ENCODE measurements around the gene ILF2.

The ILF2 gene

DNA sequence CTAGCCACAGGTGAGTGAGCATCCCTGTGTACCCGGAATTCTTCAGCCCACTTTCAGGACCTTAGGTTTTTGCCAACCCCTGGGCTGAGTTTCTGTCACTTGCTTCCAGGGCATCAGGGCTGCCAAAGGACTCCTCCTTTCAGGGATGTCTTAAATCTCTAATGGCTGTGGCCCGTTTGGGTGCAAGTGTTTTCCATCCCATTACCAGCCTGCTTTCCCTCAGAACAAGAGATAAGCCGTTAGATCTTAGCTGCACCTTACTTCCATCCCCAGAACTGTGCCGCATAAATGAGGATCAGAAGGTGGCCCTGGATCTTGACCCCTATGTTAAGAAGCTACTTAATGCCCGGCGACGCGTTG is 11.6 kb downstream of the ILF2 start:
- Histone ChIP-seq H3K27ac (replicated peaks) (peak overlapping the region; percentile 91), H3K4me3 (replicated peaks; ENCODE audit: insufficient read depth, low read length) (peak overlapping the region; percentile 86)

GRCh38 chr1:153658400-153659174 is 12.2 kb downstream of the ILF2 start, which contains the start of gene SNAPIN:
SNAPIN (plus strand) TSS chr1:153658703; CDS start chr1:153658744, 41 bp downstream.
- TF ChIP-seq SPI1 (IDR thresholded peaks at IDR 0.05; ENCODE audit: borderline replicate concordance, low read depth) (peak; percentile 6; the same call in 1 of the 2 replicates), POLR2AphosphoS5 (IDR thresholded peaks at IDR 0.05; ENCODE audit: low read depth) (peak; percentile 74; the same call in 1 of the 2 replicates), GABPA (IDR thresholded peaks at IDR 0.05; ENCODE audit: low read depth) (no peak)
- H3K27me3 ChIP-seq (ENCODE audit: insufficient read depth, poor library complexity, severe bottlenecking) = no peaks in the 10 kb centered on the region
- DNase-seq (ENCODE audit: low read depth in 1 of 2, low spot score in 1 of 2) = peak; percentile 62 to 93
- peak within 1 kb of the TSS; percentile 91 for H3K27ac ChIP-seq (replicated peaks)
- H3K4me3 ChIP-seq (replicated peaks; ENCODE audit: insufficient read depth, low read length) = peak within 1 kb of the TSS; percentile 86

More for the DNA sequence above, 11.6 kb downstream of the ILF2 start:
- DNase-seq (ENCODE audit: low read depth in 1 of 2, low spot score in 1 of 2) = no peak
- no peaks in the 10 kb centered on the region for H3K27me3 ChIP-seq (ENCODE audit: insufficient read depth, poor library complexity, severe bottlenecking)
- TF ChIP-seq SPI1 (IDR thresholded peaks at IDR 0.05; ENCODE audit: borderline replicate concordance, low read depth) = no peak
- no peak for TF ChIP-seq GABPA (IDR thresholded peaks at IDR 0.05; ENCODE audit: low read depth)
- TF ChIP-seq REST (IDR thresholded peaks at IDR 0.05; ENCODE audit: insufficient replicate concordance, low read depth) = no peak
- TF ChIP-seq POLR2AphosphoS5 (IDR thresholded peaks at IDR 0.05; ENCODE audit: low read depth) = no peak
- TF ChIP-seq, protein P1, sequence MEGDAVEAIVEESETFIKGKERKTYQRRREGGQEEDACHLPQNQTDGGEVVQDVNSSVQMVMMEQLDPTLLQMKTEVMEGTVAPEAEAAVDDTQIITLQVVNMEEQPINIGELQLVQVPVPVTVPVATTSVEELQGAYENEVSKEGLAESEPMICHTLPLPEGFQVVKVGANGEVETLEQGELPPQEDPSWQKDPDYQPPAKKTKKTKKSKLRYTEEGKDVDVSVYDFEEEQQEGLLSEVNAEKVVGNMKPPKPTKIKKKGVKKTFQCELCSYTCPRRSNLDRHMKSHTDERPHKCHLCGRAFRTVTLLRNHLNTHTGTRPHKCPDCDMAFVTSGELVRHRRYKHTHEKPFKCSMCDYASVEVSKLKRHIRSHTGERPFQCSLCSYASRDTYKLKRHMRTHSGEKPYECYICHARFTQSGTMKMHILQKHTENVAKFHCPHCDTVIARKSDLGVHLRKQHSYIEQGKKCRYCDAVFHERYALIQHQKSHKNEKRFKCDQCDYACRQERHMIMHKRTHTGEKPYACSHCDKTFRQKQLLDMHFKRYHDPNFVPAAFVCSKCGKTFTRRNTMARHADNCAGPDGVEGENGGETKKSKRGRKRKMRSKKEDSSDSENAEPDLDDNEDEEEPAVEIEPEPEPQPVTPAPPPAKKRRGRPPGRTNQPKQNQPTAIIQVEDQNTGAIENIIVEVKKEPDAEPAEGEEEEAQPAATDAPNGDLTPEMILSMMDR (IDR thresholded peaks at IDR 0.05; ENCODE audit: insufficient read depth, low read length) = no peak

DNA sequence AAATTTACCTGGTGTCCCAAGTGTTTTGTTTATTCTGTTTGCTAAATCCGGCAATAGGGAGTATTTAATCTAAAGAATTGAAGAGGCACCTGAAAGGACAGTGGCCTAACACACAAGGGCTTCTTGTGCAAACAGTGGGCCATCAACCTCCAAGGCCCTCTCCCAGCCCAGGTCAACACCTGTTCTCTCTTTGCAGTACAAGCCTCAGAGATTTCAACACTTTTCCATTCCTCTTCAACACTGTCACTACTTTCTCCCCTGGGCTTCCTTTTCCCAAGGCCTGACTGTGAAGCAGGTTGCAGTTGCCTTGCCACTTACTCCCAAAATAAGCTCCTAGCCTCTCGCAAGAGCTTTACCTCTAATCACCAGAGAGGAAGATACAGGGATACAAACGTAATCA is 15.5 kb downstream of the ILF2 start:
- no peak for DNase-seq (ENCODE audit: low read depth in 1 of 2, low spot score in 1 of 2)
- Histone ChIP-seq H3K4me3 (replicated peaks; ENCODE audit: insufficient read depth, low read length) (no peak overlapping the region), H3K27ac (replicated peaks) (no peak overlapping the region), H3K27me3 (ENCODE audit: insufficient read depth, poor library complexity, severe bottlenecking) (no peaks in the 10 kb centered on the region)
- TF ChIP-seq POLR2AphosphoS5 (IDR thresholded peaks at IDR 0.05; ENCODE audit: low read depth) (no peak), SPI1 (IDR thresholded peaks at IDR 0.05; ENCODE audit: borderline replicate concordance, low read depth) (no peak), REST (IDR thresholded peaks at IDR 0.05; ENCODE audit: insufficient replicate concordance, low read depth) (no peak), GABPA (IDR thresholded peaks at IDR 0.05; ENCODE audit: low read depth) (no peak)
- TF ChIP-seq, protein P1 (IDR thresholded peaks at IDR 0.05; ENCODE audit: insufficient read depth, low read length) = no peak

DNA sequence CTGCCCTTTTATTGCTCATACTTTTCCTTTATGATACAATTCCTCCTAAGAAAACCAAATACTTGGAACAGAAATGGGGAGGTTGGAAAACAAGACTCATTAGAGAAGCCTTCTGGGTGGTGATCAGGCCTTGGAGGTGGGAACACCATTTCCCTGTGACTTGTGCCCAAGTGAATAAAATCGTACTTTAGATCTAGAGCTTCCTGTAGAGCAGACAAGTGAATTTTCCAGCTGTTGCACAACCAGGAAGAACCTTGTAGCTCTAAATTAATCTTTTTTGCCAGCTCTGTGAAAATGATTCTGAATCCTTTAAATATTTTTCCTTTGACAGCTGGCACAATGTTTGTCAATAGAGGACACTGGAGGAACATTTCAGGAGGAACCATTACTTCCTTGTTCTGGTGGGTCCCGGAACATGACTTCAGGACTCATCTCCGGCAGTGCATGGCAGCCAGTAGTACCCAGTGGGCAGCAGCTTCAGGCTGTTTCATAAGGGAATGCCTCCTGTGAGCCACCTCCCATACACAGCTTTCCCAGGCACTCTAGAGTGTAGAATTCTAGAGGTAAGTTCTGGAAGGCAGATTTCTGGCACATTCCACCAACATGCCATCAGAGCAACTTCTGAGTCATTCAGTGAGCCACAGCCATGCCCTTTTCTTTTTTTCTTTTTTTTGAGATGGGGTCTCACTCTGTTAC is 17.8 kb downstream of the ILF2 start:
- DNase-seq (ENCODE audit: low read depth in 1 of 2, low spot score in 1 of 2) = no peak
- Histone ChIP-seq H3K27ac (replicated peaks) (peak overlapping the region; percentile 39), H3K4me3 (replicated peaks; ENCODE audit: insufficient read depth, low read length) (no peak overlapping the region), H3K27me3 (ENCODE audit: insufficient read depth, poor library complexity, severe bottlenecking) (no peaks in the 10 kb centered on the region)
- TF ChIP-seq SPI1 (IDR thresholded peaks at IDR 0.05; ENCODE audit: borderline replicate concordance, low read depth) (no peak), GABPA (IDR thresholded peaks at IDR 0.05; ENCODE audit: low read depth) (0 out of 2 replicates have a peak, but pooled peaks have one; percentile 26)
